GM12865 (cell line): ENCODE data around the gene BTNL2.

ENCODE experiments used
- DNase-seq: peaks from one replicate; pipeline ENCODE4 v3.0.0; 2010; ENCODE audit warnings: low read depth
- H3K4me3 ChIP-seq: 2 replicates; pipeline ENCODE4 v1.5.1; 2011; ENCODE audit warnings: mild to moderate bottlenecking, low read depth, low read length, control low read depth
- CTCF ChIP-seq: IDR thresholded peaks from 2 replicates; pipeline ENCODE4 v1.5.1; 2011; ENCODE audit warnings: low read length, control low read depth, low read depth, inconsistent platforms; ENCODE audit not compliant: insufficient read depth; ENCODE audit errors: missing control alignments

Gene BTNL2

GRCh38 chr6:32431142-32431541 is 24.2 kb upstream of the BTNL2 start:
- TF ChIP-seq CTCF, result no peak
- H3K4me3 ChIP-seq, result no peak overlapping the region
- DNase-seq, result no peak

- no peak for DNase-seq
- H3K4me3 ChIP-seq, result no peak overlapping the region
- TF ChIP-seq CTCF, result no peak
These were observed 23.2 kb upstream of the BTNL2 start for GRCh38 chr6:32430179-32430578.

- no peak overlapping the region for H3K4me3 ChIP-seq
- DNase-seq, result no peak
- no peak for TF ChIP-seq CTCF
These were observed 21.0 kb upstream of the BTNL2 start for GRCh38 chr6:32427934-32428474.

GRCh38 chr6:32427218-32427617 is 20.2 kb upstream of the BTNL2 start:
- no peak for DNase-seq
- no peak overlapping the region for H3K4me3 ChIP-seq
- TF ChIP-seq CTCF, result no peak

- DNase-seq, result no peak
- H3K4me3 ChIP-seq, result no peak overlapping the region
- no peak for TF ChIP-seq CTCF
These were observed 19.4 kb upstream of the BTNL2 start for GRCh38 chr6:32426338-32426737.

- H3K4me3 ChIP-seq, result no peak overlapping the region
- DNase-seq, result no peak
- TF ChIP-seq CTCF, result no peak
These were observed 17.8 kb upstream of the BTNL2 start for GRCh38 chr6:32424589-32425300.

GRCh38 chr6:32416036-32416435 is 9.1 kb upstream of the BTNL2 start:
- no peak for DNase-seq
- no peak overlapping the region for H3K4me3 ChIP-seq

More at GRCh38 chr6:32416036-32416435, 9.1 kb upstream of the BTNL2 start:
- TF ChIP-seq CTCF, result no peak
